Uterus (tissue), 4 donors: ENCODE measurements around the gene OPCML. TPM values are rescaled to one million over a fixed set of nuclear protein-coding genes. Genes with fewer than 3 reads are reported as not detected.

Experiments
- DNase-seq, 2 donors: peaks; one replicate each; pipeline ENCODE4 v3.0.0-alpha.2; 2019 to 2020
- H3K27ac ChIP-seq, 2 donors: fragments of 200-600 bp; sonication (generic); 1 replicate in 1 of 2; 2 replicates in 1 of 2; pipeline ENCODE4 v1.5.1; 2016 to 2018
- H3K27me3 ChIP-seq, 2 donors: fragments of 200-600 bp; sonication (generic); one replicate each; pipeline ENCODE4 v1.5.1; 2018 to 2019; ENCODE audit warnings: control low read depth in 1 of 2
- H3K36me3 ChIP-seq, 2 donors: fragments of 200-600 bp; sonication (generic); one replicate each; pipeline ENCODE4 v1.5.1; 2019; ENCODE audit warnings: control low read depth in 1 of 2
- H3K4me1 ChIP-seq, 2 donors: fragments of 200-600 bp; sonication (generic); one replicate each; pipeline ENCODE4 v1.5.1; 2018 to 2019; ENCODE audit warnings: control low read depth in 1 of 2
- H3K4me3 ChIP-seq, 2 donors: fragments of 200-600 bp; sonication (generic); 1 replicate in 1 of 2; 2 replicates in 1 of 2; pipeline ENCODE4 v1.5.1; 2018 to 2019; ENCODE audit warnings: mild to moderate bottlenecking in 1 of 2
- H3K9me3 ChIP-seq, 2 donors: fragments of 200-600 bp; sonication (generic); one replicate each; pipeline ENCODE4 v1.5.1; 2019; ENCODE audit warnings: control low read depth in 1 of 2
- POLR2A ChIP-seq, 2 donors: fragments of 450-650 bp; IDR thresholded peaks; one replicate each; pipeline ENCODE4 v1.6.1; 2016; ENCODE audit warnings: antibody characterized with exemption in 2 of 2, mild to moderate bottlenecking in 1 of 2, moderate library complexity in 1 of 2
- intact Hi-C: fragments of 100-400 bp; cut with DNase I; formaldehyde crosslinking; loops from one replicate; pipeline ENCODE4 v1.15.1; 2023; ENCODE audit warnings: low total_unique reads
- total RNA-seq, 4 donors: library from RNA; depleted of rRNA in 3 of 4; stranded (reverse); fragments of >200 nt in 3 of 4; gene quantifications; one replicate each; pipeline versions ENCODE4 v1.1.0 to v1.2.4, GENCODE V29; 2014 to 2023
- TF ChIP-seq, protein P1 (sequence below), 4 experiments: fragments of 200-600 bp in 2 of 4; fragments of 450-650 bp in 2 of 4; sonication (generic) in 2 of 4; IDR thresholded peaks; one replicate each; pipeline ENCODE4 v1.5.1; 2016 to 2019; ENCODE audit warnings: antibody characterized with exemption in 4 of 4, mild to moderate bottlenecking in 2 of 4, moderate library complexity in 1 of 4
- donor health status: DM: yes; HTN: yes; CAD: no.

OPCML gene
- total RNA-seq, 4 donors from 2014 or later: under 0.01 to 3.9 (median 1.7) TPM

DNA sequence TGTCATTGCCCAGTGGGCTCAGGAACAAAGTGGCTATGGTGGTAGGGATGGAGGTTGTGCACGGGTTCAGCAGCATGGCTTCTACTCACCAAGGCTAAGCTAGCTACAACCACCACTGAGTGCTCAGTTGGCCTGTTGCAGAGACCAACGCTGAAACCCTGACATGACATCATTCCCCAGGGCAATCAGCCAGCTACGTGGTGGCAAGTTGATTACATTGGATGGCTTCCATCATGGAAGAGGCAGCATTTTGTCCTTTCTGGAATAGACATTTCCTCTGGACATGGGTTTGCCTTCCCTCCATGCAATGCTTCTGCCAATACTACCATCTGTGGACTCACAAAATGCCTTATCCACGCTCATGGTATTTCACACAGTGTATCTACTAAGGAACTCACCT lies 634.3 kb downstream of the OPCML start:
- no peak overlapping the region for H3K27ac ChIP-seq
- no peak for DNase-seq
- H3K4me1 ChIP-seq: no peaks in the 10 kb centered on the region
- H3K36me3 ChIP-seq: no peaks in the 10 kb centered on the region
- no peak overlapping the region for H3K4me3 ChIP-seq
- intact Hi-C loops: no loop called here
- TF ChIP-seq, protein P1, sequence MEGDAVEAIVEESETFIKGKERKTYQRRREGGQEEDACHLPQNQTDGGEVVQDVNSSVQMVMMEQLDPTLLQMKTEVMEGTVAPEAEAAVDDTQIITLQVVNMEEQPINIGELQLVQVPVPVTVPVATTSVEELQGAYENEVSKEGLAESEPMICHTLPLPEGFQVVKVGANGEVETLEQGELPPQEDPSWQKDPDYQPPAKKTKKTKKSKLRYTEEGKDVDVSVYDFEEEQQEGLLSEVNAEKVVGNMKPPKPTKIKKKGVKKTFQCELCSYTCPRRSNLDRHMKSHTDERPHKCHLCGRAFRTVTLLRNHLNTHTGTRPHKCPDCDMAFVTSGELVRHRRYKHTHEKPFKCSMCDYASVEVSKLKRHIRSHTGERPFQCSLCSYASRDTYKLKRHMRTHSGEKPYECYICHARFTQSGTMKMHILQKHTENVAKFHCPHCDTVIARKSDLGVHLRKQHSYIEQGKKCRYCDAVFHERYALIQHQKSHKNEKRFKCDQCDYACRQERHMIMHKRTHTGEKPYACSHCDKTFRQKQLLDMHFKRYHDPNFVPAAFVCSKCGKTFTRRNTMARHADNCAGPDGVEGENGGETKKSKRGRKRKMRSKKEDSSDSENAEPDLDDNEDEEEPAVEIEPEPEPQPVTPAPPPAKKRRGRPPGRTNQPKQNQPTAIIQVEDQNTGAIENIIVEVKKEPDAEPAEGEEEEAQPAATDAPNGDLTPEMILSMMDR (IDR thresholded peaks at IDR 0.05): no peak
- TF ChIP-seq POLR2A (IDR thresholded peaks at IDR 0.05): no peak
- H3K27me3 ChIP-seq: no peaks in the 10 kb centered on the region
- H3K9me3 ChIP-seq: no peaks in the 10 kb centered on the region

DNA sequence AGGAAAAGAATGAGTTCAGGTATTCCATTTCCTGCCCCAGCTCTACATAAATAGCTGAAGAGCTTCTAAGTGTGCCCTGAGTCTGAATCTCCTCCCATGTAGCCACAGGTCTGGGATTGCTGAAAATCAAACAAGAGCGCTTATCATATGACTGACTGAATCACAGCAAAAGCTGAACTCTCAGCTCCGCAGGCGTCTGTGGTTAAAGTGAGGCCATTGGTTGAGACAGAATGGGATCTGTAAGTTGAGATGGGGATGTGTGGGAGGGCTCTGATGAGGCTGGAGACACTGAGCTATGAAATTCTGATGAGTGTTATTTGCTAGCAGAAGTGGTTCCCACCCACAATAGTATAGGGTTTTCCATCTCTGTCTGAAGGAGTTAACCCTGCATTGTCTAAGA lies 637.0 kb downstream of the OPCML start:
- DNase-seq: no peak
- Histone ChIP-seq H3K27me3 (no peaks in the 10 kb centered on the region), H3K4me3 (no peak overlapping the region), H3K9me3 (no peaks in the 10 kb centered on the region), H3K27ac (no peak overlapping the region), H3K4me1 (no peaks in the 10 kb centered on the region), H3K36me3 (no peaks in the 10 kb centered on the region)
- no peak for TF ChIP-seq POLR2A (IDR thresholded peaks at IDR 0.05)
- TF ChIP-seq, protein P1 (IDR thresholded peaks at IDR 0.05): no peak
- intact Hi-C loops: no loop called here

DNA sequence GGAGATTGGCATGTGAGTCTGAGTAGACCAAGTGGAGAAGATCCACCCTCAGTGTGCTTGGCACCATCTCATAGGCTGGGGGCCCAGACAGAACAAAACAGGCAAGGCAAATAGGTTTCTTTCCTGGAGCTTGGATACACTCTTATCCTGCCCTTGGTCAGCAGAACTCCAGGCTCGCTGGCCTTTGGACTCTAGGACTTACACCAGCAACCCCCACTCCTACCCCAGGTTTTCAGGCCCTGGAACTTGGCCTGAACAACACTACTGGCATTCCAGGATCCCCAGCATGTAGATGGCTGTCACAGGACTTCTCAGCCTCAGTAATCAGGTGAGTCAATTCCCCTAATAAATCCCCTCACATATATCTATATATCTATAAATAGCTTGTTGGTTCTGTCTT lies 637.7 kb downstream of the OPCML start:
- no peak for DNase-seq
- intact Hi-C loops: no loop called here
- no peaks in the 10 kb centered on the region for H3K36me3 ChIP-seq
- H3K4me3 ChIP-seq: no peak overlapping the region
- no peaks in the 10 kb centered on the region for H3K9me3 ChIP-seq
- H3K27ac ChIP-seq: no peak overlapping the region
- H3K4me1 ChIP-seq: no peaks in the 10 kb centered on the region
- H3K27me3 ChIP-seq: no peaks in the 10 kb centered on the region
- TF ChIP-seq, protein P1 (IDR thresholded peaks at IDR 0.05): no peak
- no peak for TF ChIP-seq POLR2A (IDR thresholded peaks at IDR 0.05)

DNA sequence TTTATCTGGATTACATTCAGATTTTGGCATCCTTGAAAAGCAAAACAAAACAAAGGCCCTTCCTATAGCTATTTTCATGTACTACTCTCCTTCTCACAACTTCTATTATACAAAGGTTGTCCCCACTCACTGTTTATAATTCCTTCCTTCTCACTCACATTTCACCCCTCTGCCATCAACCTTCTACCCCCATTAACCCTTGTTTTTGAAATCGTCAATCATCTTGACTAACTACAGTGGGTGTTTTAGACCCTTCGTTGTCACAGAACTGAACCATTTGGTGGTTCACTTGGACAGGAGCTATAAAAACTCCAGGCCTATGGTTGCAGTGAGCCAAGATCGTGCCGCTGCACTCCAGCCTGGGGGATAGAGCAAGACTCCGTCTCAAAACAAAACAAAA lies 639.4 kb downstream of the OPCML start:
- Histone ChIP-seq H3K36me3 (no peaks in the 10 kb centered on the region), H3K4me1 (no peaks in the 10 kb centered on the region), H3K27ac (no peak overlapping the region), H3K4me3 (no peak overlapping the region), H3K9me3 (no peaks in the 10 kb centered on the region), H3K27me3 (no peaks in the 10 kb centered on the region)
- no peak for DNase-seq
- intact Hi-C loops: no loop called here
- TF ChIP-seq POLR2A (IDR thresholded peaks at IDR 0.05): no peak
- TF ChIP-seq, protein P1 (IDR thresholded peaks at IDR 0.05): no peak

DNA sequence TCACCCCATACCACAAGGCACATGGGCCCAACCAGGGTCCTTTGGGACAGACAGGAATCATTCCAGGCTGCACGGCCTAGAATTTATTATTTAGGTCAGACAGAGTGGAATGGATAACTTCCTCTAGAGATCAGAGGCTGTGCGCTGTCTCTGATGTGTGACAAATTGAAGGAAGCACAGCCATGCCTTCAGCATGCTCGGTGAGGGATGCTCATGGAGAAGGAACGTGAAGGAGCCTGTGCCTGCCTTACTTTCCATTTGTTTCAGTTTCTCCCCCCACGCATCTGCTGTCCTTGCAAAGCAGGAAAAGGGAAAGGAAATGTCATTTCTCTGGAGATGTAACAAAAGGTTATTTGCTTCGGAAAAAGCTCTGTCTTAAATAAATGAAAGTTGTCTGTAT lies 644.1 kb downstream of the OPCML start:
- no peak overlapping the region for H3K4me3 ChIP-seq
- intact Hi-C loops: no loop called here

More for the DNA sequence above, 644.1 kb downstream of the OPCML start:
- DNase-seq: no peak
- H3K27me3 ChIP-seq: no peaks in the 10 kb centered on the region
- no peak overlapping the region for H3K27ac ChIP-seq
- no peaks in the 10 kb centered on the region for H3K9me3 ChIP-seq
- H3K4me1 ChIP-seq: no peaks in the 10 kb centered on the region
- TF ChIP-seq POLR2A (IDR thresholded peaks at IDR 0.05): no peak
- TF ChIP-seq, protein P1 (IDR thresholded peaks at IDR 0.05): no peak
- H3K36me3 ChIP-seq: no peaks in the 10 kb centered on the region
